A549 (cell line): Measurements from ENCODE around the gene RPS15. TPM values are rescaled to one million over a fixed set of nuclear protein-coding genes. Genes with fewer than 3 reads are reported as not detected.

Experiments used
- ATAC-seq, 2 experiments: fragments of 200-7000 bp in 1 of 2; fragments of >200 bp in 1 of 2; cut with Nextera tagmentation in 1 of 2; cut with Tn5 transposase in 1 of 2; 3 replicates each; pipeline versions ENCODE4 v1.8.0 to v1.9.1; 2018 to 2020; ENCODE audit warnings: mild to moderate bottlenecking in 1 of 2, moderate library complexity in 1 of 2
- CTCF ChIA-PET: fragments of 300-600 bp; sonication (Branson Sonifier 250); formaldehyde crosslinking; extraction: SDS; loops from one replicate; lab custom pipeline; 2021; ENCODE audit warnings: antibody characterized with exemption, inconsistent platforms; lab: Yijun Ruan, JAX
- POLR2A ChIA-PET: fragments of 350-600 bp; formaldehyde crosslinking; extraction: SDS; loops from one replicate; lab custom pipeline; 2021; ENCODE audit warnings: antibody characterized with exemption, inconsistent platforms; lab: Yijun Ruan, JAX
- DNase-seq, 2 experiments: peaks; one replicate each; pipeline versions ENCODE4 v3.0.0 to v3.0.0-alpha.2; 2011 to 2016; ENCODE audit warnings: low read depth in 1 of 2, low spot score in 1 of 2
- FAIRE-seq: peaks from 2 replicates; lab custom pipeline; 2011; peaks lifted over from hg19 to GRCh38; lab: Jason Lieb, UNC
- H3K27ac ChIP-seq, 2 experiments: fragments of >200 bp; sonication (Bioruptor Twin); formaldehyde crosslinking; 3 replicates each; pipeline ENCODE4 v1.5.1; 2016 to 2017
- H3K4me1 ChIP-seq: fragments of >200 bp; sonication (Bioruptor Twin); formaldehyde crosslinking; 3 replicates; pipeline ENCODE4 v1.6.1; 2016
- H3K4me2 ChIP-seq: fragments of >200 bp; sonication (Bioruptor Twin); formaldehyde crosslinking; 3 replicates; pipeline ENCODE4 v1.6.1; 2016
- H3K4me3 ChIP-seq: fragments of >200 bp; sonication (Bioruptor Twin); formaldehyde crosslinking; 3 replicates; pipeline ENCODE4 v1.5.1; 2016
- H3K9me3 ChIP-seq: fragments of >200 bp; sonication (Bioruptor Twin); formaldehyde crosslinking; 3 replicates; pipeline ENCODE4 v1.6.1; 2016
- BCL3 ChIP-seq: fragments of >200 bp; sonication (Bioruptor Twin); formaldehyde crosslinking; IDR thresholded peaks from 3 replicates; pipeline ENCODE4 v1.6.1; 2016
- CBX2 ChIP-seq: fragments of 200-600 bp; sonication (generic); IDR thresholded peaks from 2 replicates; pipeline ENCODE4 v1.6.1; 2016; ENCODE audit warnings: low read depth, mild to moderate bottlenecking, borderline replicate concordance
- FOXS1 ChIP-seq: fragments of 250-450 bp; sonication (Bioruptor Pico); IDR thresholded peaks from 2 replicates; pipeline ENCODE4 v1.5.0; 2020; ENCODE audit warnings: mild to moderate bottlenecking, moderate library complexity
- HDAC2 ChIP-seq: fragments of 200-600 bp; sonication (generic); IDR thresholded peaks from 2 replicates; pipeline ENCODE4 v1.6.1; 2016
- JUN ChIP-seq, 2 experiments: fragments of >200 bp; sonication (Bioruptor Twin); formaldehyde crosslinking; IDR thresholded peaks; 2 replicates in 1 of 2; 3 replicates in 1 of 2; pipeline ENCODE4 v1.6.1; 2016 to 2017
- JUNB ChIP-seq: fragments of >200 bp; sonication (Bioruptor Twin); formaldehyde crosslinking; IDR thresholded peaks from 2 replicates; pipeline ENCODE4 v1.6.1; 2016
- KDM1A ChIP-seq: fragments of 200-600 bp; sonication (generic); IDR thresholded peaks from 2 replicates; pipeline ENCODE4 v1.6.1; 2016; ENCODE audit warnings: low read depth, mild to moderate bottlenecking
- NFE2L2 ChIP-seq: fragments of 150-350 bp; conservative IDR thresholded peaks from 2 replicates; pipeline ENCODE4 v1.6.1; 2014; ENCODE audit warnings: low read length
- PHF8 ChIP-seq: fragments of 200-600 bp; sonication (generic); IDR thresholded peaks from 2 replicates; pipeline ENCODE4 v1.6.1; 2016; ENCODE audit warnings: low read depth, mild to moderate bottlenecking, antibody characterized with exemption, moderate library complexity, borderline replicate concordance
- SMC3 ChIP-seq: fragments of >200 bp; sonication (Bioruptor Twin); formaldehyde crosslinking; IDR thresholded peaks from 3 replicates; pipeline ENCODE4 v1.6.1; 2018; ENCODE audit warnings: inconsistent platforms
- TP53 ChIP-seq: fragments of 250-450 bp; sonication (Bioruptor Pico); IDR thresholded peaks from 2 replicates; pipeline ENCODE4 v1.5.0; 2021; ENCODE audit warnings: mild to moderate bottlenecking, moderate library complexity
- ZC3H11A ChIP-seq: fragments of 450-650 bp; IDR thresholded peaks from 2 replicates; pipeline ENCODE4 v1.6.1; 2014; ENCODE audit warnings: antibody characterized with exemption, mild to moderate bottlenecking
- ZFP36 ChIP-seq: fragments of 450-650 bp; IDR thresholded peaks from 2 replicates; pipeline ENCODE4 v1.6.1; 2014; ENCODE audit warnings: borderline replicate concordance; ENCODE audit not compliant: partially characterized antibody
- WGBS: methylation state at CpG from one replicate; pipeline ENCODE4 v1.1.6; 2017; ENCODE audit errors: missing lambda C conversion rate; 5-methylcytosine and 5-hydroxymethylcytosine counted together
- polyA plus RNA-seq, 4 experiments: library from polyadenylated mRNA; depleted of rRNA in 3 of 4; stranded (reverse); fragments of >200 nt; fragmentation: RNase III in 1 of 4; extraction: RNeasy Plus Mini Kit Qiagen cat#74134 plus additional on column Dnase treatment in 1 of 4; gene quantifications; 2 replicates in 3 of 4; 3 replicates in 1 of 4; pipeline ENCODE4 v1.2.3, GENCODE V29; 2011 to 2017

The RPS15 gene
- polyA plus RNA-seq, 2 of the 4 experiments (the other 2 are of a cell fraction), result 525 to 1,458 TPM

GRCh38 chr19:1449467-1450442 is 11.6 kb downstream of the RPS15 start, which contains the start of gene APC2:
Gene APC2, plus strand, starts transcription at chr19:1450121. Its CDS starts 2,881 bp downstream, at chr19:1453002.
- FAIRE-seq, result no peak
- H3K4me1 ChIP-seq, result peaks cover 18% of the 10 kb centered on the region; the same call in 2 of the 3 replicates
- ATAC-seq, result peak; percentile 13 to 20; a peak in 2 of 6 replicates
- TF ChIP-seq KDM1A (peak; percentile 59; the same call in 1 of the 2 replicates), PHF8 (no peak)
- DNase-seq, result peak in 1 of 2 experiments; percentile 54
- H3K4me2 ChIP-seq, result peak within 1 kb of the TSS; percentile 63
- ChIA-PET CTCF (interaction anchor here (0.6 kb wide), 1 partner anchor 116 kb away, joined by 8 read pairs; no protein-coding TSS in a partner anchor), POLR2A (no interaction called here)
- peak within 1 kb of the TSS; percentile 43 to 72; a peak in 5 of 6 replicates for H3K27ac ChIP-seq
- H3K9me3 ChIP-seq, result no peaks in the 10 kb centered on the region
- WGBS, result 41% methylated on average over 23 of the region's 74 CpGs
- peak within 1 kb of the TSS; percentile 31; the same call in 2 of the 3 replicates for H3K4me3 ChIP-seq

- 59% methylated on average over 14 of the region's 22 CpGs for WGBS
- no peak overlapping the region for H3K4me3 ChIP-seq
- no peak overlapping the region for H3K4me2 ChIP-seq
- DNase-seq (no peak), ATAC-seq (no peak), FAIRE-seq (no peak)
- TF ChIP-seq ZFP36, result peak; percentile 85
- TF ChIP-seq KDM1A, result peak; percentile 55; the same call in 1 of the 2 replicates
- TF ChIP-seq TP53 (CRISPR knock-in tag), result no peak
- POLR2A ChIA-PET, result no interaction called here
- CTCF ChIA-PET, result interaction anchor here (0.6 kb wide), 1 partner anchor 118 kb away, joined by 8 read pairs; no protein-coding TSS in a partner anchor
- no peak overlapping the region for H3K27ac ChIP-seq
- H3K9me3 ChIP-seq, result no peaks in the 10 kb centered on the region
- peaks cover 22% of the 10 kb centered on the region; the same call in 2 of the 3 replicates for H3K4me1 ChIP-seq
Observed at GRCh38 chr19:1450735-1451731, 12.8 kb downstream of the RPS15 start.

- ATAC-seq, result no peak
- Histone ChIP-seq H3K9me3 (no peaks in the 10 kb centered on the region), H3K4me1 (peaks cover 14% of the 10 kb centered on the region; the same call in 2 of the 3 replicates), H3K4me2 (no peak overlapping the region), H3K27ac (no peak overlapping the region), H3K4me3 (no peak overlapping the region)
- ChIA-PET POLR2A (interaction anchor here (0.9 kb wide), 1 partner anchor 14 kb away, joined by 3 read pairs; no protein-coding TSS in a partner anchor), CTCF (interaction anchor here (0.7 to 4.4 kb wide), 2 partner anchors 8 to 14 kb away, joined by 3 to 34 read pairs; no protein-coding TSS in a partner anchor)
- FAIRE-seq, result no peak
- TF ChIP-seq SMC3 (no peak), CBX2 (no peak), NFE2L2 (no peak), FOXS1 (no peak), JUN (IDR thresholded peaks at IDR 0.05) (no peak), BCL3 (no peak), JUNB (no peak), ZC3H11A (no peak), HDAC2 (no peak)
- DNase-seq, result no peak
- WGBS, result 46% methylated on average over 29 of the region's 39 CpGs
Observed at GRCh38 chr19:1451916-1452801, 14.0 kb downstream of the RPS15 start.
